ENCODE results near the gene ITGA11. TPM values are rescaled to one million over a fixed set of nuclear protein-coding genes. Genes with fewer than 3 reads are reported as not detected.

ITGA11 gene
- total RNA-seq, 5 donors from 2014 or later (not counting 1 experiment from before 2014, with no cell fraction given): 0.07 to 0.95 (median 0.18) TPM; not detected in 2

GRCh38 chr15:68310178-68310803 lies 121.7 kb downstream of the ITGA11 start:
- Mint-ChIP-seq H3K27me3 (peaks cover 5% of the 10 kb centered on the region in 2 donors), H3K27ac (no peak overlapping the region), H3K36me3 (no peaks in the 10 kb centered on the region), H3K4me3 (no peak overlapping the region), H3K4me1 (peaks cover 10 to 11% (median 11%) of the 10 kb centered on the region in 3 donors), H3K9me3 (no peaks in the 10 kb centered on the region)
- Histone ChIP-seq H3K9me3 (no peaks in the 10 kb centered on the region), H3K27ac (ENCODE audit: low read length) (no peak overlapping the region), H3K4me1 (ENCODE audit: control insufficient read depth in 1 of 2, extremely low read depth in 1 of 2, insufficient read depth in 2 of 2, low read length in 2 of 2) (peaks cover 0 to 9% of the 10 kb centered on the region in 2 experiments), H3K27me3 (replicated peaks in 1 of 2; ENCODE audit: control insufficient read depth in 2 of 2, extremely low read depth in 1 of 2, insufficient read depth in 2 of 2, low read length in 1 of 2) (peaks cover 0 to 28% of the 10 kb centered on the region in 2 experiments), H3K36me3 (ENCODE audit: control insufficient read depth in 2 of 2, extremely low read depth in 1 of 2, insufficient read depth in 1 of 2, low read length in 1 of 2) (no peaks in the 10 kb centered on the region), H3K4me3 (ENCODE audit: control insufficient read depth in 1 of 2, extremely low read depth in 1 of 2, low read length in 1 of 2) (no peak overlapping the region)
- ChIA-PET CTCF (no interaction called here), POLR2A (no interaction called here)
- peak in 2 of 35 experiments; percentile 2 to 3 for DNase-seq
- WGBS (ENCODE audit: insufficient coverage): 63% methylated on average over 5 of the region's 7 CpGs
- no peak for ATAC-seq (replicated peaks in 1 of 4)

- WGBS (ENCODE audit: insufficient coverage): 67% methylated on average over 1 of the region's 3 CpGs
- Mint-ChIP-seq H3K36me3 (no peaks in the 10 kb centered on the region), H3K4me3 (no peak overlapping the region), H3K9me3 (no peaks in the 10 kb centered on the region), H3K27ac (peak overlapping the region in 1 of 2 donors; percentile 16), H3K27me3 (peaks cover 5% of the 10 kb centered on the region in 2 donors), H3K4me1 (peaks cover 10 to 11% (median 11%) of the 10 kb centered on the region in 3 donors)
- DNase-seq: no peak
- Histone ChIP-seq H3K27me3 (replicated peaks in 1 of 2; ENCODE audit: control insufficient read depth in 2 of 2, extremely low read depth in 1 of 2, insufficient read depth in 2 of 2, low read length in 1 of 2) (peaks cover 0 to 29% of the 10 kb centered on the region in 2 experiments), H3K27ac (ENCODE audit: low read length) (no peak overlapping the region), H3K4me1 (ENCODE audit: control insufficient read depth in 1 of 2, extremely low read depth in 1 of 2, insufficient read depth in 2 of 2, low read length in 2 of 2) (peaks cover 0 to 9% of the 10 kb centered on the region in 2 experiments), H3K36me3 (ENCODE audit: control insufficient read depth in 2 of 2, extremely low read depth in 1 of 2, insufficient read depth in 1 of 2, low read length in 1 of 2) (no peaks in the 10 kb centered on the region), H3K9me3 (no peaks in the 10 kb centered on the region), H3K4me3 (ENCODE audit: control insufficient read depth in 1 of 2, extremely low read depth in 1 of 2, low read length in 1 of 2) (no peak overlapping the region)
- ATAC-seq (replicated peaks in 1 of 4): no peak
- ChIA-PET POLR2A (no interaction called here), CTCF (no interaction called here)
These were observed 122.9 kb downstream of the ITGA11 start for GRCh38 chr15:68309024-68309423.

- H3K36me3 Mint-ChIP-seq: no peaks in the 10 kb centered on the region
- CTCF ChIA-PET: interaction anchor here (0.6 to 2.1 kb wide), 8 partner anchors 10 to 760 kb away, joined by 3 to 29 read pairs (median 5); partner anchors contain the start of gene FEM1B (in 1 of the 2)
- peaks cover 10 to 11% (median 11%) of the 10 kb centered on the region in 3 donors for H3K4me1 Mint-ChIP-seq
- Histone ChIP-seq H3K27ac (ENCODE audit: low read length) (no peak overlapping the region), H3K36me3 (ENCODE audit: control insufficient read depth in 2 of 2, extremely low read depth in 1 of 2, insufficient read depth in 1 of 2, low read length in 1 of 2) (no peaks in the 10 kb centered on the region), H3K9me3 (no peaks in the 10 kb centered on the region), H3K4me3 (ENCODE audit: control insufficient read depth in 1 of 2, extremely low read depth in 1 of 2, low read length in 1 of 2) (no peak overlapping the region), H3K4me1 (ENCODE audit: control insufficient read depth in 1 of 2, extremely low read depth in 1 of 2, insufficient read depth in 2 of 2, low read length in 2 of 2) (peaks cover 0 to 9% of the 10 kb centered on the region in 2 experiments), H3K27me3 (replicated peaks in 1 of 2; ENCODE audit: control insufficient read depth in 2 of 2, extremely low read depth in 1 of 2, insufficient read depth in 2 of 2, low read length in 1 of 2) (peaks cover 0 to 22% of the 10 kb centered on the region in 2 experiments)
- H3K27ac Mint-ChIP-seq: no peak overlapping the region
- no peaks in the 10 kb centered on the region for H3K9me3 Mint-ChIP-seq
- H3K4me3 Mint-ChIP-seq: peak overlapping the region in 1 of 3 donors; percentile 39
- ATAC-seq (replicated peaks in 1 of 4) (no peak), DNase-seq (peak in 2 of 35 experiments; percentile 3 to 12)
- WGBS (ENCODE audit: insufficient coverage): 78% methylated on average over 9 of the region's 14 CpGs
- POLR2A ChIA-PET: no interaction called here
- H3K27me3 Mint-ChIP-seq: peaks cover 3 to 5% of the 10 kb centered on the region in 2 donors
These were observed 124.6 kb downstream of the ITGA11 start for GRCh38 chr15:68307131-68307928.

DNA sequence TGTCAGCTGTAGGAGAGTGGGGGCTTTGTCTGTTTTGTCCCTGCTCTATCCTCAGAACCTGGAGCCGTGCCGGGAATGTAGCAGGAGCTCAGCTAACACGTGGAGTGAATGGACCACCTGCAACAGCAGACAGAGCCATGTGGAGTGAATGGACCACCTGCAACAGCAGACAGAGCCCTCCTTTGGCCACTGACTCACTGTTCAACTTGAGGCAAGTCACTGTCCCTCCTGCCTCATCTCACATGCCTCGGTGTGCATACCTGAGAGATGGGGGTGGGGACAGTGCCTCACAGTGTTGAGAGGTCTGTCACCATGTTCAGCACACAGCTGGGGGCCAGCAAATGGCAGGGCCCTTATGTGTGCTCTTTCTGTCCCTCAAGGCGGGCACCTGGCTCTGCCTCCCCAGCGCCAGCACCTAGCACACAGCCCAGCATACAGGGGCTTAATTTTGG lies 126.5 kb downstream of the ITGA11 start:
- WGBS (ENCODE audit: insufficient coverage): 97% methylated on average over 4 of the region's 6 CpGs
- Histone ChIP-seq H3K36me3 (ENCODE audit: control insufficient read depth in 2 of 2, extremely low read depth in 1 of 2, insufficient read depth in 1 of 2, low read length in 1 of 2) (no peaks in the 10 kb centered on the region), H3K4me1 (ENCODE audit: control insufficient read depth in 1 of 2, extremely low read depth in 1 of 2, insufficient read depth in 2 of 2, low read length in 2 of 2) (peaks cover 3 to 9% of the 10 kb centered on the region in 2 experiments), H3K4me3 (ENCODE audit: control insufficient read depth in 1 of 2, extremely low read depth in 1 of 2, low read length in 1 of 2) (no peak overlapping the region), H3K27me3 (replicated peaks in 1 of 2; ENCODE audit: control insufficient read depth in 2 of 2, extremely low read depth in 1 of 2, insufficient read depth in 2 of 2, low read length in 1 of 2) (peaks cover 0 to 20% of the 10 kb centered on the region in 2 experiments), H3K27ac (ENCODE audit: low read length) (no peak overlapping the region), H3K9me3 (no peaks in the 10 kb centered on the region)
- H3K4me3 Mint-ChIP-seq: no peak overlapping the region
- peaks cover 20 to 22% (median 20%) of the 10 kb centered on the region in 3 donors for H3K4me1 Mint-ChIP-seq
- POLR2A ChIA-PET: no interaction called here
- peak in 2 of 35 experiments; percentile 3 for DNase-seq
- H3K27ac Mint-ChIP-seq: no peak overlapping the region
- CTCF ChIA-PET: interaction anchor here (0.6 to 1.8 kb wide), 2 partner anchors 53 to 1157 kb away, joined by 4 to 29 read pairs; no protein-coding TSS in a partner anchor
- peaks cover 3 to 5% of the 10 kb centered on the region in 2 donors for H3K27me3 Mint-ChIP-seq
- no peaks in the 10 kb centered on the region for H3K9me3 Mint-ChIP-seq
- ATAC-seq (replicated peaks in 1 of 4): no peak
- H3K36me3 Mint-ChIP-seq: no peaks in the 10 kb centered on the region

DNA sequence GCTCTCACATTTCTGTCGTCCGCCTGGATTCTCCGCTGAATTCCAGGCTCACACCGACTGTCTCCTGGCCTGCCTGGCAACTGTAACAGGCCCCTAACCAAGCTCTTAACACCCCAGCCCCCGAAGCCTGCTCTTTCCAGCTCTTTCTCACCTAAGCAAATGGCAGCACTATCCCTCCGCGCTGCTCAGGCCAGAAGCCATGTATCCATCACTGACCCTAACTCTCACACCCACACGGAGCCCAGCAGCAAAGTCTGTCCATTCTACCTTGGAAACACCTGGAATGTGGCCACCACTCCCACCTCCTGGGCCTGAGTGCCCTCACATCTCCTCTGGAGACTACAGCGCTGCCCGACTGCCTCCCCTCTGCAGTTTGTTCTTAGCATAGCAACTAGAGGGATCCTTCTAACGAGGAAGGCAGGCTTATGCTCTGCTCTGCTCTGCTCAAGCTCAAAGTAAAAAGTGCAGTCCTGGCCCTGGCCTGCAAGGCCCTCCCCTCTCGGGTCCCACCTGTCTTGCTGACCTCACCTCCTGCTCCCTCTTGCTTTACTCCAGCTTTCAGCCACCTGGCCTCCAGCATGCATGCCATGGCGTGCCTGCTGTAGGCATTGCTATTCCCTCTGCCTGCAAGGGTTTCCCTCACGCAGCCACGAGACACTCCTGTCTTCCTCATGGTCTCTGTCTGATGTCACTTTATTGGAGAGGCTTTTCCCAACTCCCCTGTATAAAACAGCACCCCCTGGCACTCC lies 127.2 kb downstream of the ITGA11 start:
- no peaks in the 10 kb centered on the region for H3K9me3 Mint-ChIP-seq
- ATAC-seq (replicated peaks in 1 of 4) (no peak), DNase-seq (peak in 2 of 35 experiments; percentile 4)
- H3K9me3 ChIP-seq: no peaks in the 10 kb centered on the region
- no peak overlapping the region for H3K27ac Mint-ChIP-seq
- peaks cover 3 to 5% of the 10 kb centered on the region in 2 donors for H3K27me3 Mint-ChIP-seq
- no peaks in the 10 kb centered on the region for H3K36me3 ChIP-seq (ENCODE audit: control insufficient read depth in 2 of 2, extremely low read depth in 1 of 2, insufficient read depth in 1 of 2, low read length in 1 of 2)
- CTCF ChIA-PET: interaction anchor here in 1 of 2 donors (1.0 kb wide), 1 partner anchor 24 kb away, joined by 3 read pairs; no protein-coding TSS in a partner anchor
- WGBS (ENCODE audit: insufficient coverage): 91% methylated on average over 15 of the region's 15 CpGs
- H3K36me3 Mint-ChIP-seq: no peaks in the 10 kb centered on the region
- H3K4me3 Mint-ChIP-seq: no peak overlapping the region
- no peak overlapping the region for H3K27ac ChIP-seq (ENCODE audit: low read length)
- peaks cover 0 to 18% of the 10 kb centered on the region in 2 experiments for H3K27me3 ChIP-seq (replicated peaks in 1 of 2; ENCODE audit: control insufficient read depth in 2 of 2, extremely low read depth in 1 of 2, insufficient read depth in 2 of 2, low read length in 1 of 2)
- POLR2A ChIA-PET: no interaction called here
- no peak overlapping the region for H3K4me3 ChIP-seq (ENCODE audit: control insufficient read depth in 1 of 2, extremely low read depth in 1 of 2, low read length in 1 of 2)
- H3K4me1 ChIP-seq (ENCODE audit: control insufficient read depth in 1 of 2, extremely low read depth in 1 of 2, insufficient read depth in 2 of 2, low read length in 2 of 2): peaks cover 3 to 10% of the 10 kb centered on the region in 2 experiments
- peaks cover 26 to 28% (median 27%) of the 10 kb centered on the region in 3 donors for H3K4me1 Mint-ChIP-seq
